Ovary (tissue), 10 donors: Measurements from ENCODE around the gene MGAT4D. TPM values are rescaled to one million over a fixed set of nuclear protein-coding genes. Genes with fewer than 3 reads are reported as not detected.

Experiments
- DNase-seq, 5 donors: peaks; one replicate each; pipeline ENCODE4 v3.0.0-alpha.2; 2019 to 2020
- H3K27ac ChIP-seq, 2 donors: fragments of 200-600 bp; one replicate each; pipeline versions ENCODE4 v1.5.1 to v1.8.0; 2019 to 2022
- H3K27me3 ChIP-seq: fragments of 200-600 bp; one replicate; pipeline ENCODE4 v1.8.0; 2022
- H3K36me3 ChIP-seq: fragments of 200-600 bp; sonication (generic); one replicate; pipeline ENCODE4 v1.5.1; 2019
- H3K4me1 ChIP-seq: one replicate; pipeline ENCODE4 v1.8.1; 2013; ENCODE audit warnings: mild to moderate bottlenecking, moderate library complexity; ENCODE audit not compliant: insufficient read depth
- H3K4me3 ChIP-seq: fragments of 200-600 bp; sonication (generic); one replicate; pipeline ENCODE4 v1.5.1; 2017
- H3K9me3 ChIP-seq, 2 donors: fragments of 200-600 bp in 1 of 2; sonication (generic) in 1 of 2; one replicate each; pipeline versions ENCODE4 v1.5.1 to v1.8.1; 2013 to 2019; ENCODE audit warnings: mild to moderate bottlenecking in 1 of 2, moderate library complexity in 1 of 2
- EP300 ChIP-seq: sonication (generic); formaldehyde crosslinking; IDR thresholded peaks from one replicate; pipeline ENCODE4 v1.6.1; 2017; ENCODE audit warnings: antibody characterized with exemption
- POLR2A ChIP-seq: fragments of 450-650 bp; IDR thresholded peaks from one replicate; pipeline ENCODE4 v1.6.1; 2017; ENCODE audit warnings: antibody characterized with exemption, mild to moderate bottlenecking, moderate library complexity
- WGBS, 3 donors: extraction: QIAGEN DNeasy Blood & Tissue Kit in 1 of 3; methylation state at CpG; one replicate each; pipeline versions ENCODE4 v1.1.5 to v1.1.7; 2013 to 2017; 5-methylcytosine and 5-hydroxymethylcytosine counted together
- intact Hi-C, 4 donors: fragments of 100-400 bp; cut with DNase I; formaldehyde crosslinking; loops; one replicate each; pipeline versions ENCODE4 v1.11.0 to v1.15.1; 2022 to 2023
- long read RNA-seq, 3 donors: library from polyadenylated mRNA in 2 of 3; unstranded in 2 of 3; transcript quantifications; one replicate each; pipeline ENCODE4 v2.0.0 and lab custom pipeline, GENCODE V29; 2021 to 2026
- polyA plus RNA-seq, 2 donors: library from polyadenylated mRNA; stranded (reverse); fragments of 200-250 nt in 1 of 2; fragments of 350-450 nt in 1 of 2; fragmentation: Illumina TruSeq in 1 of 2; extraction: RNeasy Lipid Tissue Mini Kit (QIAGEN cat#74804) in 1 of 2; gene quantifications; one replicate each; pipeline ENCODE4 v1.2.3, GENCODE V29; 2013 to 2014
- total RNA-seq, 7 donors: library from RNA; depleted of rRNA in 2 of 7; stranded (reverse); fragments of >200 nt in 2 of 7; fragmentation: NEBNext Ultra II Directional in 3 of 7; extraction: Animal tissue kit (Norgen Biotek cat#: 25700) in 3 of 7; gene quantifications; one replicate each; pipeline versions ENCODE4 v1.1.0 to v1.2.4, GENCODE V29; 2016 to 2023
- TF ChIP-seq, protein P1 (sequence below), 3 donors: fragments of 450-650 bp in 2 of 3; fragments of 200-600 bp in 1 of 3; IDR thresholded peaks; one replicate each; pipeline versions ENCODE4 v1.5.1 to v1.8.0; 2016 to 2022; ENCODE audit warnings: antibody characterized with exemption in 3 of 3, mild to moderate bottlenecking in 1 of 3
- donor health status: DM: no; HTN: no; CAD: no; lungs with moderate emphysema.
- donor health status: DM: no; HTN: no; CAD: no.
- donor health status: Bipolar disorder and iron deficiency.
- donor health status: DM: yes; HTN: yes; CAD: no.
- donor health status: DM: no; HTN: no; CAD: no.
- donor health status: DM: yes; HTN: yes; CAD: no.

The MGAT4D gene
- total RNA-seq (not detected), polyA plus RNA-seq (not detected)
- long read RNA-seq, donor 1, result 0 reads
- long read RNA-seq, donor 2, result 0 reads
- long read RNA-seq, donor 3, result 0 reads

DNA sequence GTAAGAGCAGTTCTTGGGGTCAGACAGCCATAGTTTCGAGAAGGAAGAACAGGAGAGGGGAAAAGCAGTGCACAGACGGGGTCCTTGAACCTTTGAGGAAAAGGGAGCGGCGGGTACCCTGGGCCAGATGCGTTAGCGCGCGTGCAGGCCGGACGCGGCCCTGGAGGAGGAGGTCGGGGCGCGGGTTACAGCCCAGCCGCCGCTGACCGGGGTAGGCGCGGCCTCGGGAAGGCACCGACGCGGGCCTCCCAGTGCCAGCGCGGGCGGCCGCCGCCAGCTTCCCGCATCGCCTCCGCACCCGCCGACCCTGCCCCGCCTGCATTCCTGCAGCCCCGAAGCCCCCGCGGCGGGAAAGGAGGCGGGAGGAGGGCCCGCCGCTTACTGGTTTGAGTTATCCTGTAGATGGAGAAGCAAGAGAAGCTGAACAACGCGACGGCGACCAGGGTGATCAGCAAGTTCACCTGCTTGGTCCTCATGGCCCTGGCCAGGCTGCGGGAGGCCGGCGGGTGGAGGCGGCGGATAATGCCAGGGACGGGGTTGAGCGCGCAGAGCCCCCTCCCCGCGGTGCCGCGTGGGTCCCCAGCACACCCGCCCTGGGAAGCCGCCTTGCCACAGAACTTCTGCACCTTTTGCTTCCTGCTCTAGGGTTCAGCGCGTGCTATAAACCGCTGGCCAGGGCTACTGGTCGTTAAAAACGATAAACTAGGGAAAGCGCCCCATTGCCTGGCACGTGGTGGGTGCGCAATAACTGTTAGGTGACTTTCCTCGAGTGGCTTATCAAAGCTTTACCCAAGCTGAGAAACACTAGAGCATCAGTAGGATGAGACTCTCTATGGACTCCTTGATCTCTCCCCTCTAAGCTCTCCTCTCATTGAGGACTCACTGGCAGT is at the start of gene MGAT4D:
MGAT4D (minus strand) TSS at position 547 of the 890 bp plus-strand sequence; CDS start at position 476, 71 bp downstream.
- Histone ChIP-seq H3K27me3 (no peaks in the 10 kb centered on the region), H3K4me3 (no peak within 1 kb of the TSS), H3K4me1 (peaks cover 3% of the 10 kb centered on the region), H3K36me3 (no peaks in the 10 kb centered on the region), H3K9me3 (no peaks in the 10 kb centered on the region), H3K27ac (no peak within 1 kb of the TSS)
- DNase-seq, result no peak
- intact Hi-C loops, result no loop called here
- WGBS, 3 donors, result 7 to 10% (median 10%) methylated on average over 59 to 68 of the region's 68 CpGs
- no peak for TF ChIP-seq EP300
- TF ChIP-seq, protein P1, sequence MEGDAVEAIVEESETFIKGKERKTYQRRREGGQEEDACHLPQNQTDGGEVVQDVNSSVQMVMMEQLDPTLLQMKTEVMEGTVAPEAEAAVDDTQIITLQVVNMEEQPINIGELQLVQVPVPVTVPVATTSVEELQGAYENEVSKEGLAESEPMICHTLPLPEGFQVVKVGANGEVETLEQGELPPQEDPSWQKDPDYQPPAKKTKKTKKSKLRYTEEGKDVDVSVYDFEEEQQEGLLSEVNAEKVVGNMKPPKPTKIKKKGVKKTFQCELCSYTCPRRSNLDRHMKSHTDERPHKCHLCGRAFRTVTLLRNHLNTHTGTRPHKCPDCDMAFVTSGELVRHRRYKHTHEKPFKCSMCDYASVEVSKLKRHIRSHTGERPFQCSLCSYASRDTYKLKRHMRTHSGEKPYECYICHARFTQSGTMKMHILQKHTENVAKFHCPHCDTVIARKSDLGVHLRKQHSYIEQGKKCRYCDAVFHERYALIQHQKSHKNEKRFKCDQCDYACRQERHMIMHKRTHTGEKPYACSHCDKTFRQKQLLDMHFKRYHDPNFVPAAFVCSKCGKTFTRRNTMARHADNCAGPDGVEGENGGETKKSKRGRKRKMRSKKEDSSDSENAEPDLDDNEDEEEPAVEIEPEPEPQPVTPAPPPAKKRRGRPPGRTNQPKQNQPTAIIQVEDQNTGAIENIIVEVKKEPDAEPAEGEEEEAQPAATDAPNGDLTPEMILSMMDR (IDR thresholded peaks at IDR 0.05), result no peak
- TF ChIP-seq POLR2A, result no peak

DNA sequence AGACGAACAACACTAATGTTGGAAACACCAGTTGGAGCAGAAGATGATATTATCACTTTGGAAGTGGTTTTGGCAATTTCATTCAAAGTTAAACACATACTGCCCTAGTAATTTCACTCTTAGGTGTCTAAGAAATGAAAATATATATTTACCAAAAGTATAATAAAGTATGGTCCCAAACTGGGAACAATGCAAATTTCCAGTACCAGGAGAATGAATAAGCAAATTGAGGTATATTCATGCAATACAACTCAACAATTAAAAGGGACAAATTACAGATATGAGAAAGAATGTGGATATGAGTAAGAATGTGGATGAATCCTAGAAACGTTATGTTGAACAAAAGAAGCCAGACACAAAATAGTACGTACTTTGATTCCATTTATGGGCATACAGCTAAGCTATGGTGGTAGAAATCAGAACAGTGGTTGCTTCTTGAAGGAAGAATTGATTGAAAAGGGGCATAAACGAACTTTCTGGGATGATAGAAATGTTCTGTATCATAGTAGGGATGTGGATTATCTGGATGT is 35.9 kb upstream of the MGAT4D start:
- 82 to 85% (median 84%) methylated on average over 4 of the region's 4 CpGs for WGBS, 3 donors
- intact Hi-C loops, result no loop called here
- TF ChIP-seq EP300, result no peak
- no peak for TF ChIP-seq POLR2A
- TF ChIP-seq, protein P1 (IDR thresholded peaks at IDR 0.05), result no peak
- DNase-seq, result no peak
- H3K4me3 ChIP-seq, result no peak overlapping the region
- H3K27ac ChIP-seq, result no peak overlapping the region
- no peaks in the 10 kb centered on the region for H3K4me1 ChIP-seq
- H3K9me3 ChIP-seq, result no peaks in the 10 kb centered on the region
- no peaks in the 10 kb centered on the region for H3K36me3 ChIP-seq
- no peaks in the 10 kb centered on the region for H3K27me3 ChIP-seq

DNA sequence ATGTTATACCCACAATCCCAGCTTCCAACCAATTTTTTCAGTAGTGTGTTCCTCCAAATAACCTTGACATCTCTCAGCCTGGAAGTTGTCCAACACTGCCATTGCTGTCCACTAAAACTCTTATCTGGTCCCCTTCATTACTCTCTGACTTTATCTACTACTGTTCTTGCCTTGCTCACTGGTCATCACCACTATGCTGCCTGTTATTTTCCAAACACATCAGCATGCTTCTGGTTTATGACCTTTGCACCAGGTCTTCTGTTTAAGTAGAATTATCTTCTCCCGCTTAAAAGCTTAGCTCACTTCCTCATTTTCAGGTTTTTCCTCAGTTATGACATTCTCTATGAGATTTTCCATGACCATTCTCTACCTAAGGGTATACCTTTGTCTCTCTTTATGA is 31.3 kb upstream of the MGAT4D start:
- intact Hi-C loops, result no loop called here
- H3K27ac ChIP-seq, result no peak overlapping the region

More for the DNA sequence above, 31.3 kb upstream of the MGAT4D start:
- no peaks in the 10 kb centered on the region for H3K27me3 ChIP-seq
- TF ChIP-seq POLR2A (no peak), EP300 (no peak)
- TF ChIP-seq, protein P1 (IDR thresholded peaks at IDR 0.05), result no peak
- H3K9me3 ChIP-seq, result no peaks in the 10 kb centered on the region
- H3K4me3 ChIP-seq, result no peak overlapping the region
- no peak for DNase-seq
- H3K4me1 ChIP-seq, result no peaks in the 10 kb centered on the region
- H3K36me3 ChIP-seq, result no peaks in the 10 kb centered on the region
- 67 to 80% (median 69%) methylated on average over 1 of the region's 1 CpG for WGBS, 3 donors
